Activated naive CD4-positive, alpha-beta T cell treated with Interleukin-2 at 50 U/mL for 16 hours (primary cell): Measurements from ENCODE around the gene HLA-DPA1.
A peak's percentile ranks its signal among the peaks of the same experiment; 100 is the strongest.
"Not testable (repeated sequence)": the region's sequence is repeated elsewhere in the genome, so short reads cannot be mapped to it uniquely, and the experiment has no call there.

ENCODE experiments used
- DNase-seq: peaks from one replicate; pipeline ENCODE4 v3.0.0-alpha.2; 2020

Gene HLA-DPA1

DNA sequence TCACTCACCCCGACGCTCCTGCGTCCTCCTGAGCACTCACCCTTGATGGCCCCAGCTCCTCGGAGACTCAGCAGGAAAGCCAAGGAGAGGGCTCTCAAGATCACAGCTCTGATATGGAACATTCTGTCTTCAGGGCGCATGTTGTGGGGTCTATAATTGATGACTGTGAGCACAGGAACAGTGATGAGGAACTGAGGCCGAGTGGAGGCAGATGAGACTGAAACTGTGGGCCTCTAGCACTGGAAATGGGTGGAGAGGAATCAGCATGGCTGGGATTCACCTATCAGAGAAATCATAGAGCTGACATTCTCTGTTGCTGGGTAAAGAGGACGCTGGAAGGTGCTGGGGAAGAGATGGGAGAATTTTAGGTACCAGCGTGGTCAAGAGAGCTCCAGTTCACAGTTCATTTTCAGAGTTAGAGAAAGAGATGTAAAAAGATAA, at the start of gene HLA-DPA1:
Gene HLA-DPA1 (minus strand): TSS at position 219 of the 441 bp plus-strand sequence.
- DNase-seq, result peak; percentile 41

DNA sequence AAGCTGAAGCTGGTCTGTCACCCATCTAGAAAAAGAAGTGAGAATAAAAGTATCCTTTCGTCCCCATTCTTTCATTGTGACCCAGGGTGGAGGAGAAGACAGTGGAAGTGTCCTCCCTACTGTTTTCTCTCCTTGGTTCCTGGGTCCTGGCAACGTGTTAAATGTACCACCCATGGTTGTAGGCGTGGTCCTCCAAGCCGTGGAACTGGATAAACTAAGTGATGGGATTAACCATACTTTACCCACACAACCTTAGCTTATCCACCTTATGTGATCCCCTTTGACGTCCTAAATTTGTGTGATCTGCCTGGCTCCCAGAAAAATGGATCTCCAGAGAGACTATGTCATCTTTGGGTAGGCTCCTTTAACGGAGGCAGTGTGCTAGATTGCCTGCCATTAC, 49.7 kb upstream of the HLA-DPA1 start:
- DNase-seq, result no peak

DNA sequence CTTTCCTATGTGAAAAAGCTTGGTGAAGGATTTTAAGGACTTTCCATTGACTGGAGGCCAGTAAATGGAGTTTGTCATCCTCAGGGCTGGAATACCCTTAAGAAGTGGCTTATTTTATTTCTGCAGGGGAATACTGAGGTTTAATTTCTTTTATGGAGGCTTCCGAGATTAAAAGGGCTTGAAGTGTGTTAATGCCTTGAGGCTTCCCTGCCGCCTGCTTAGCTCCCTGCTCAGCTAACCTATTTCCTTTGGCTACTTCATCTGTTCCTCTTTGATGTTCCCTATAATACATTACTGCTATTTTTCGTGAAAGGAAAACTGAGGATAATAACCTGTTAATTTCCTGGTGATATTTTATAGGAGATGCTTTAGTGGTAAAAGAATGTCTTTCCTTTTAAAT, 46.6 kb upstream of the HLA-DPA1 start:
- no peak for DNase-seq

DNA sequence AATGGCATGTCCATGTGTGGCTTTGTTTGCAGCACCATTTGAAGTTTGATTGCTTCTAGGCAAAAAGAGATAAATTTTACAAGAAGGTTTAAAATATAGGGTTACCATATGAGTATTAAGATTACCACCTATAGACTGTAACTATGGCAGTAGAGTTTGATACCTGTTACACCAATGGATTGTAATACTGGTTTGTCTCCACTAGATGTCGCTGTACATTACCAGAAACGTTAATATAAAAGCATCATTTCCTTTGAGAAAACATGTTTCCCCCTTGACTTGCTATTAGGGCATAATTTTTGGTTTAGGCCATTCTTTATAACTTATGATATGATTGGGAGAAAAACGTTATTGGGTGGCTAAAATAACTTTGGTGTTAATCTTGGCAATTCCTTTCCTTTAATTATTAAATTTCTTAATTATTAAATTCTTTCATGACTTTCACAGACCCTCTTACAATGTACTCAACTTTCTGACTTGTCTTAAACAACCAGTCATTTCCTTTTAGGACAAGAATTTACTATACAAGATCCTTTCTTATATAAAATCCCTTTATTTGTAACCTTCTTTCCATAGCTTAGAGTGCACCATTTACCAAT, 45.2 kb upstream of the HLA-DPA1 start:
- no peak for DNase-seq

DNA sequence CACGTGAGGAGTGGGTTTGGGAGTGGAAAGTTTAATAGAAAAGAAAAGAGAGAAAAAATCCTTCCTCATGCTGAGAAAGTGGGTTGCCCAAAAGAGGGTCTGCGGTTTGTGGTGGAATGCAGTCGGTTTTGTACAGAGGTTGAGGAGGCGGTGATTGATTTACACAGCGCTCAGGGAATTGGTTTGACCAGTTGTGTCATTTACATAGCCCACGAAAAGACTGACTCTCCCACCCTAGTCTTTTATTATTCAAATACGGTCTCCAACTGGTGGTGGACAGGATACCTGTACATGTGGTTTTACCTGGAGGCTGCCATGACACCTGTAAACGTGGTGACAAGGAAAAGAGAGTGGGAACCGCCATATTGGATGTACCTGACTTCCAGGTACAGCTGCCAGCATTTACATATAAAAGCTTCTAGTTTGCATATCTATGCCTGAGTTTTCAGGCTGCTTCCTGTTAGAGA, 44.4 kb upstream of the HLA-DPA1 start:
- DNase-seq, result no peak

DNA sequence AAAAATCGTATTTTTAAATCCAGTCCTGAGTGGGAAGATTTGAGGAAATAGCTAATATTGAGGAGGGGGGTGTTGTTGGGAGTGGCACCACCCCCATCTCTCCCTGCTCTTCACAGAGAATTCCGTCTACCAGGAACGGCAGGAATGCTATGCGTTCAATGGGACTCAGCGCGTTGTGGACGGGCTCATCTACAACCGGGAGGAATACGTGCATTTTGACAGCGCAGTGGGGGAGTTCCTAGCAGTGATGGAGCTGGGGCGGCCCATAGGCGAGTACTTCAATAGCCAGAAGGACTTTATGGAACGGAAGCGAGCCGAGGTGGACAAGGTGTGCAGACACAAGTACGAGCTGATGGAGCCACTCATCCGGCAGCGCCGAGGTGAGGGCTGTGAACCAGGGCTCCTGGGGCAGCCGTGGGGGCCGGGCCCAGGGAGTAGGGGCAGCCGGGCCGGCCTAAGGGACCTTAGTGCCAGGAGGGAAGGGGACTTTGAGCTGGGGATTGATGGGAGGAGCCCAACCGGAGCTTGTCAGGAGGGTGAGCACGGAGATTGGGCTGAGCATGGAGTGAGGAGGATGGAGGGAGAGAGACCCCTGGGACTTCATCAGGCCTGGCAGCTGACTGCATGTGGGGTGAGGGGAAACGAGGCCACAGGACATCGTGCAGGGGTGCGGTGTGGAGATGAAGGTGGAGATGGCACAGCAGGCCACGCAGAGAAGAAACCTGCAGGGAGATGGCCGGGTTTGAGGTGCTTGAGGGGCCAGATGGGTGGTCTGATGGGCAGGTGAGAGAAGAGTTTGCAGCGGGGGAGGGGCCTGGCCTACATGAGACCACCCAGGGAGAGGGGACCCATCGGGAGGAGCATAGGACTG, 43.6 kb upstream of the HLA-DPA1 start:
- DNase-seq, result no peak

DNA sequence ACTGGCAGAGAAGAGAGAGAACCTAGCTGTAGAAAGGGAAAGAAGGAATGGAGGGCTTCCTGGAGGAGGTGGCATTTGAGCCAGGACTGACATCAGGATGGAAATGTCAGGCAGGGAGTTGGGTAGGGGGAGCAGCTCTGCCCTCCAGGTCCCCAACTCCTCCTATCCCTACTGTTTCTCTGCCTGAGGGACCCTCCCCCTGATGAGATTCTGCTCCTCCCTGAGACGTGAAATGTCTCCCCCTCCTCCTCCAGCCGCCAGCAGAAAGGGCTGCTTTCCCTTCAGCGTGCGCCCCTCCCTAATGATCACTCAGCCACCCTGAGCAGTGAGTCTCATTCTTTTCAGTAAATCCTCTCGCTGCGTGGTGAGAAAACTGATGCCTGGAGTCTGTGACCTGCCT, 43.0 kb upstream of the HLA-DPA1 start:
- no peak for DNase-seq

DNA sequence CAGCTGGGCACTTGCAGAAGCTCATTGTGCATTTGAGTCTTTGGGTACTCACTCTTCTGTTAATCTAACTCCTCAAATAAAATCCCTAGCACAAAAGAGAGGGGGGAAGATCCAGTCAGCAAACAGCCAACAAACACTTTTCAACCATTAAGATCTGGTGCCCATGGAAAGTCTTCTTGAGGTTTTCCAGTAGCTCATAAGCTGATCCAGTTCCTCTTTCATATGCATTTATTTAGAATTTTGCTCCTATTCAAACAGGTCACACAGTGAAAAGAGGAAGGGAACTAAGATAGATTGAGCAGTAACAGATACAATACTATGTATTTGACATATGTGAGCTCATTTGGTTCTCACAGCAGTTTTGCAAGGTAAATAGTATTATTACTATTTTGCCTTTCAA, 41.0 kb upstream of the HLA-DPA1 start:
- DNase-seq, result no peak

DNA sequence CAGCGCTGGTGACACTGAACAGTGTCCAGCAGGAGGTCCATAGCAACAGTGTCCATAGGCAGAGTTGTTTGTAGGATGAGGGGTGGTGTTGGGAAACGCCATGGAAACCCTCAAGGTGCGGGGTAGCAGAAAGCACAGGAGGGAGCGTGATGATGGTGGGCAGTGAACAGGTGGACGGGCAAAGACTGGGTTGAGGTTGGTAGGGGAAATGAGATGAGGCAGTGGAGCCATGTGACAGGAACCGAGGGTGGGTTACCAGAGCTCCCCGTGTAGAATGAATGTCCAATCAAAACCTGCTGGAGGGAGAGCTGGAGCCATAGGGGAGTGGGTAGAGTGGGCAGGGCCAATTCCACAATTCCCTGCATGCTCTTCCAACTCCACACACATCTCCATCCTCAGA, 40.3 kb upstream of the HLA-DPA1 start:
- no peak for DNase-seq

DNA sequence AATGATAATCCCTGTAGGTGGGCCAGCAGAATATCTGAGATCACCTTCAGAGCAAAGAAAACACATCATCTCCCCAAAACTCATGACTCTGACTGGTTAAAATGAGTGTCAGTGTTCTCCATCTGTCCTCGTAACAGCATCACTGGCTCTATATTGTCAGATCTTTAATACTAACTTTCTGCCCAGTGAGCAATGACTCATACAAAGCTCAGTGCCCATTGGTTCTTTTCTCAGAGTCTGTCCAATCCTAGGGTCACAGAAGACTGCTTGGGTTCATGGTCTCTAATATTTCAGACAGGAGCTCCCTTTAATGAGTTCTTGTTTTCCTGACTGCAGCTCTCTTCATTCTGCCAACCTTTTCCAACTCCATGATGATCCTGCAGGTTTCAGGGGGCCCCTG, 38.7 kb upstream of the HLA-DPA1 start:
- no peak for DNase-seq

DNA sequence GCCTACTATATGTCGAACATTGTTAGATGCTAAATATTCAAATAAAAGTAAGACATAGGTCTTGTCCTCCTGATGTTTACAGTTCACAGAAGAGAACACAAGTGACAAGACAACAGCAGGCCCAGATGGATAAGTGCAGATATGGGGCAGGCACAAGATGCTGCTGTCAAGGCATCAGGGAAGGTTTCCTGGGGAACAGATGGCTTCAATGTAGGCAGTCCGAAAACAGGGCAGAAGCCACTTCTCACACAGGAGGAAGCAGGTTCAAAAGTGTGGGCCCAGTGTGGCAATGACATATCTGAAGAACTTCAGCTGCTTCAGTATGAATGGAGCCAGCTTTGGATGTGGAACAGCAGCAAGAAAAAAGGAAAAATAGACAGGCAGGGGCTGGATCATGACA, 34.9 kb upstream of the HLA-DPA1 start:
- DNase-seq, result no peak

DNA sequence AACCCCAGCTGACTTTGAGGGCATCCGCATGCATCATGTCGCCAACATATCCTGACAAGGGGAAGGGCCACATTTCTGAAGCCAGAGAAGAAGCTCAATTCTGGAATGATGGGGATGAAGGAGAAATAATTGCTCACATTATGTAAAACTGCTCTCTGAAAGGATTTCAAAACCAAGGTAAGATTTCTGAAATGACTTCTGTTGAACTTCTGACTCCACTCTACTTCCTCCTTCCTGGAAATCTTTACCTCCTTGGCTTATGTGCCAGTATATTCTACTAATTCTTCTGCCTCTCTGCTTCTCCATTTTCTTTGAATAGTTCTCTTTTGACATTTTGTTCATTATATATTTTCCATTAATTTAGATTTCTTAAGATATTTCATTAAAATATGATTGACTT, 34.2 kb upstream of the HLA-DPA1 start:
- no peak for DNase-seq

DNA sequence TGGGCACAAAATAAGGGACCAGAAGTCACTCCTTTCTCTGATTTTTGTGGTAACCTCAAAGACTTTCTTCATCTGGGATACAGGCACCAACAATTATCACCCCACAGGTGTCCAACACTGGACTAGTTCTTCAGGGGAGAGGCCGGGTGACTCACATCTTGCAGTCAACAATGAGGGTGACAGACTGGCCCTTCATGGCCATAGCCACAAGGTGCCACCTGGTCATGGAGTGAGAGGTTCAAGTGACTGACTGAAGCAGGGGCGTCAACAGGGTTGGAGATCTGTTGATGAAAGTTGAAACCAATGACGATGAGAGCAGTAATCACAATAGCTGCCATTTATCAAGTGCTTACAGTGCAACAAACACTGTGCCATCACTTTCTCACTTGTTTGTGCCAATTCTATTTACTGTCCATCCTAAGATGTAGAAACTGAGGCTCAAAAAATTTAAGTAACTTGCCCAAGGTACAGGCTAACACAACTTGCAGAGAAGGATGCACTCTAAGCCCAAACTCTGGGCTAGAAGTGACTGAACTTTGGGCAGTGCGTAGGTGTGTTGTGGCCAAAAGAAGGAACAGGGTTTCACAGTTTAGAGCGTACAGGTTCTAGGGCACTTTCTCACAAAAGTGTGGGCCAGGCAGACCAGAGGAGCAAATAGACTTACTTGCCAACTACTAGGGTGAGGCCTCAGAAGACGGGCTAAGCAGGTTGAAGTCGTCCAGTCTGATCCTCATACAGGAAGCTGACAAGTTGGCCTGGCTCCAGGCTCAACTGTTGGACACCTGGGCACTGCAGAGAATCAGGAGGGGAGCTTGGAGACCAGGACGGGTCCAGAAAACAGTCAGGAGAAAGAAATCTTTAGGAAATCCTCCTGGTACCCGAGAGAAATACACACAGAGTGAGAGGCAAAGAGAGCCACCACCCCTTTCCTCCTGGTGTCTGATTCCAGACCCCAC, 32.7 kb upstream of the HLA-DPA1 start:
- no peak for DNase-seq

DNA sequence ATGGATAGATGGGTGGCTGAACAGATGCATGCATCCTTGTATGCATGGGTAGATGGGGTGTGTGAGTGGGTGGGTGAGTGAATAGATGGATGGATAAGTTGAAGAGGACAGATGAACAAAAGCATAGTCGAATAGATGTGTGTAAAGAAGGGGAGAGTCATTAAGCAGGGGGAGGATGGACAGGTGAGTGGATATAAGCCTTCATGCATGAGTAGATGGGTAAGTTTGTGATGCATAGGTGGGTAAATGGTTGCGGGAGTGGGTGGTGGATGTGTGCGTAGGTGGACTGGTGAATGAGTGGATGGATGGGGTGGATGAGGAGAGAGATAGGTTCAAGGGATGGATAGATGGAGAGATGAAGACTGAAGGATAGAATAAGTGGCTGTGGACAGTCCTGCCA, 31.9 kb upstream of the HLA-DPA1 start:
- no peak for DNase-seq

DNA sequence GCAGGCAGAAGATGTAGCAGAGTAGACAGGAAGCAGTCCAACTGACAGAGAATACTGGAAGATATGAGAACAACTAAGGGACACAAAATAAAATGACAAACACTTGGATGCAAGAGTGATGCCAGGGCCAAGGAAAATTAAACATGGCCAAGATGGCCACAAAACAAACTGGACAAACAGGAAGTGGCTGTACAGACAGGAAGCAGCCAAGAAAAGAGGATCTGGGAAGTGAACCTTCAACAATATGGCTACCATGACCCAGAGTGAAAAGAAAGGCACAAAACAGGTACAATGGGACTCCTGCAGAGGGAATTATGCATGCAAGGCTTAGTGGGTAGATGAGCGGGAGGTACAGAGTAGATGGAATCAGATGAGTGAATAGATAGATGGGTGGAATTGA, 31.4 kb upstream of the HLA-DPA1 start:
- DNase-seq, result no peak

DNA sequence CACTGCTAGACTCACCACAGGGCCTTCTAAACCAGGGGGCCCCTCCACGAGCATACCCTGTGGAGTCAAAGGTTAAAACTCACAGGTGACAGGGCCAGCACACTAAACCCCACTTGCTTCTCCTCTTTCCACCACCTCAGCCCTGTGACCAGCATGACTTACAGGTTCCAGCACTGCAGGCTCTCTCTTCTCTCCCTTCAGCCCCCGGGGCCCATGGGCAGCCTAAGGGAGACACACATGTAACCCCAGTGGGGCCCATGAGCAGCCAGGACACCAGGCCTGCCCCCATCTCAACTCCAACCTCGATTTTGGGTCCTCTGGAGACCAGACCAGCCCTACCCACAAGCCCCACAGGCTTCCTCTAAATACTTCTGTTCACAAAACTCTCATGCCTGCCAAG, 30.3 kb upstream of the HLA-DPA1 start:
- no peak for DNase-seq

DNA sequence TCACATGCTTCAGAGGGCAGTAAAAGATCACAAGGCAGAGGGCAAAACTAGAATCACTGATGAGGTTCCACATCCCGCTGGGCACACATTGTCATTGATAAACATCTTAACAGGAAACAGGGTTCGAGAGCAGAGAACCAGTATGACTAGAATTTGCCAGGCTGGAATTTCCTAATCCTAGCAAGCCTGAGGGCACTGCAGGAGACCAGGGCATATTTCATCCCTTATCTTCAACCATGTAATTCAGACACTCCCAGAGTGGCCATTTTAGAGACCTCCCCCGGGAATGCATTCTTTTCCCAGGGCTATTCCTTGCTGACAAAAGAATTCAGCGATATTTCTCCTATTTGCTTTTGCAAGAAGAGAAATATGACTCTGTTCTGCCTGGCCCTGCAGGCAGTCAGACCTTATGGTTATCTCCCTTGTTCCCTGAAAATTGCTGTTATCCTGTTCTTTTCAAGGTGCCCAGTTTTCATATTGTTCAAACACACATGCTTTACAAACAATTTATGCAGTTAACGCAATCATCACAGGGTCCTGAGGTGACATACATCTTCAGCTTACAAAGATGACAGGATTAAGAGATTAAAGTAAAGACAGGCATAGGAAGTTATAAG, 27.8 kb upstream of the HLA-DPA1 start:
- not testable (repeated sequence) for DNase-seq

DNA sequence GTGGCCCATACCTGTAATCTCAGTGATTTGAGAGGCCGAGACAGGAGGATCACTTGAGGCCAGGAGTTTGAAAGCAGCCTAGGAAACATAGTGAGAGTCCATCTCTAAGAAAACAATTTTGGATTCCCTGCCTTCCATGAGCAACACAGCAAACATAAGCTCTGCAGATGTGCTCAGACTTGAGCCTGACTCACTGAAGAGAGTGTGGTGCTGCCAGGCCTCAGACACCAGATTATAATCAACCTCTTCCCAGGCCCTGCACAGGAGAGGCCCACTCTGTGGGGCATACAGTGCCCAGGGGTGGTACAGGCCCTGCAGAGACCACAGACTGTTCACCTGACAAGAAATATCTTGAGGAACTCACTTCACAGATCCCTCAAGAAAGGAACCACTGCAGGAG, 22.2 kb upstream of the HLA-DPA1 start:
- DNase-seq, result no peak

DNA sequence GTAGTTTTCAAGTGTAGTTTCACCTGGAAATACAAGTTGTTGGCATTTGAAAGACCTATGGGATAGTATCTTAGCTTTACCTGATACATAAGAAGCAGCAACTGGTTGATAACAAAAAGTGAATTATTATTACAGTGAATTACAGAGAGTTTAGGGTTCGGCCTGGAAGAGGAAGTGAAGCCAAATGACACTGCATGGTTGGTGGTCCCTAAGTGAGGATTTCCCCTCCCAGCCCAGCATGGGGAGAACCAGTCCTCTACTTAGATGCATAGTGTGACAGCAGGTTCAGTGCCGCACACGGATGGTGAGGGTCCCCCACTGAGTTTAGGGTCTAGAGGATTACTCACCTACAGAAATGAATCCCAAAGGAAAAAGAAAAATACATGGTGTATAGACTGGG, 20.4 kb upstream of the HLA-DPA1 start:
- DNase-seq, result no peak

DNA sequence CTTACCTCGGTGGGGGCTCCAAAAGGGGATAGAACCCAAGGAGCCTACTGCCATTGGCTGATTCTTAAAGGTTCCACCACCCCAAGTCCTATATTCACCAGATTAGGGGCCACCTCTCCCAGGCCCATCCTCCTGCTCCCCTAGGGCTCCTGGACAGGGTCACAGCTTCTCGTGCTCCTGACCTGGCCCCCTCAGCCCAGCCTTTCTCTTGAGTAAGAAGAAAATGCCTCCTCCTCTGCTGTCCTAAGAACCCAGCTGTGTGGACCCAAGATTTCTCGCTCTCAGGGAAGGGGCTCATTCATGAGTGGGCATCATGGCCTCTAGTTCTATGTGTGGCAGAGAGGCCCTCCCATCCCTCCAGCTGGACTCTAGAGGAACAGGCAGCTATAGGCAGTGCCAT, 18.9 kb upstream of the HLA-DPA1 start:
- no peak for DNase-seq

DNA sequence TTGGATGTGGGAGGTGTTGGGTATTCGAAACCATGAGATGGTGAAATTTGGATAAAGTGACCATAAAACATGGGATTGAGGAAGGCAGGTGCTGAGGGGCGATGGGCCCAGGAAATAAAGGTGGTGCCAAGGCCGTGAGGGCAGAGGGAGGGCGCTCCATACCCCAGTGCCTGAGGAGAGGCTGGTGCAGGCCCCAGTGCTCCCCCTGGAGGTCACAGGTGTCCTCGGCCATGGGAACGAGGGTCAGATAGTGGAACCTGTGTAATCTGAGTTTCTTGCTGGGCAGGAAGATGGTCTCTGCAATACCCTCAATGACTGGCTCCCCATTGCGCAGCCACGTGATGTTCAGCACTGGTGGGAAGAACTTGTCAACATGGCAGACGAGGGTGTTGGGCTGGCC, 18.5 kb upstream of the HLA-DPA1 start:
- peak; percentile 67 for DNase-seq

DNA sequence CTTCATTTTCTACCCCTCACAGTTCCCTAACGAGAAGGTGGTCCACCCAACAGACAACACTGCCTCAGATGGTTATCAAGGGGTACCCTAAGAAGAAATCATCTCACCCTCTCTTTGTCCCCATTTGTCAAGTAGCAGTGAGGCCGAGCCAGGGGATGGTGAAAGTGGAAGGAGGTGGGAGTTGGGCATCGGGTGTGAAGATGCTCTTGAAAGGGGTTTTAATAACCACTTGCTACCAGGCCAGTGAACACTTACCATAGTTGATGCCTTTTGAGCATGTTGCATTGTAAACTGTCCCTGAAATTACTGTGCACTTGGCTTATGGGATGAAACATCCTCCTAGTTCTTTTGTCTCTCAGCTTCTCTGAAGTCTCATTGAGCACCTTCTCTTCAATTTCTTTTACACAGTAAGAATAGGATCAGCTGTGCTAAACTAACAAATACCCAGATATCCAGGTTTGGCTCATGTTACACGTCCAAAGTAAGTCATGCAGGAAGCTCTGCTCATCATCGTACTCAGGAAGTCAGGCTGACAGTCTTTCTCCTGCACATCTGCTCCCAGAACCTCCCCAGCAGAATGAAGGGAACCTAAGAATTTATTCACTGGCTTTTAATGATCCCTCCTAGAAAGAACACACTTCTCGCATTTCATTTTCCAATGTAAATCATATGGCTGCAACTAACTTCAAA, 15.6 kb upstream of the HLA-DPA1 start:
- no peak for DNase-seq
